NCI-H748 (cell line): ENCODE data around the gene CPNE2.
A peak's percentile ranks its signal among the peaks of the same experiment; 100 is the strongest.
"Not testable (repeated sequence)": the region's sequence is repeated elsewhere in the genome, so short reads cannot be mapped to it uniquely, and the experiment has no call there.

Experiments used
- DNase-seq: peaks from one replicate; lab custom pipeline; 2025; ENCODE audit not compliant: unreplicated experiment; lab: John Stamatoyannopoulos, UW

CPNE2 gene

GRCh38 chr16:57165483-57165882 lies 73.1 kb downstream of the CPNE2 start:
- no peak for DNase-seq

GRCh38 chr16:57165938-57166337 lies 73.6 kb downstream of the CPNE2 start:
- no peak for DNase-seq

- DNase-seq, result no peak
Measured at GRCh38 chr16:57166451-57166850, 74.1 kb downstream of the CPNE2 start.

- no peak for DNase-seq
Measured at GRCh38 chr16:57166951-57167350, 74.6 kb downstream of the CPNE2 start.

- DNase-seq, result no peak
Measured at GRCh38 chr16:57167538-57167937, 75.2 kb downstream of the CPNE2 start.

GRCh38 chr16:57167953-57168352 lies 75.6 kb downstream of the CPNE2 start:
- peak; percentile 18 for DNase-seq

GRCh38 chr16:57169327-57169726 lies 76.9 kb downstream of the CPNE2 start:
- no peak for DNase-seq

GRCh38 chr16:57172721-57173290 lies 80.4 kb downstream of the CPNE2 start:
- DNase-seq, result no peak

- DNase-seq, result no peak
Measured at GRCh38 chr16:57175896-57176295, 83.5 kb downstream of the CPNE2 start.

GRCh38 chr16:57178196-57178595 lies 85.8 kb downstream of the CPNE2 start:
- DNase-seq, result no peak

- no peak for DNase-seq
Measured at GRCh38 chr16:57178793-57179212, 86.4 kb downstream of the CPNE2 start.

GRCh38 chr16:57179215-57179828 lies 86.9 kb downstream of the CPNE2 start:
- DNase-seq, result no peak

GRCh38 chr16:57184113-57184512 lies 91.7 kb downstream of the CPNE2 start:
- DNase-seq, result no peak

GRCh38 chr16:57184887-57185445 lies 92.6 kb downstream of the CPNE2 start:
- DNase-seq, result peak; percentile 22

- DNase-seq, result peak; percentile 59
Measured at GRCh38 chr16:57185446-57185944, 93.1 kb downstream of the CPNE2 start.

GRCh38 chr16:57185945-57186871 lies 93.8 kb downstream of the CPNE2 start, which contains the start of the genes PSME3IP1 and RSPRY1:
Gene PSME3IP1, minus strand, starts transcription at chr16:57186039. Its CDS starts 12,185 bp downstream, at chr16:57173854.
Gene RSPRY1, plus strand, starts transcription at chr16:57186329. Its CDS starts 18,330 bp downstream, at chr16:57204659.
- DNase-seq, result peak; percentile 97

GRCh38 chr16:57186872-57187854 lies 94.8 kb downstream of the CPNE2 start:
- DNase-seq, result peak; percentile 18

- DNase-seq, result not testable (repeated sequence)
Measured at GRCh38 chr16:57187902-57188710, 95.7 kb downstream of the CPNE2 start.

GRCh38 chr16:57188711-57189002 lies 96.3 kb downstream of the CPNE2 start:
- DNase-seq, result no peak
